ENCODE results near the gene ODF4.

- TF ChIP-seq EZH2 (IDR thresholded peaks at IDR 0.05) (no peak), CTCF (IDR thresholded peaks at IDR 0.05) (no peak)
Measured at GRCh38 chr17:8354236-8354635, 14.6 kb downstream of the ODF4 start.

Data from neural progenitor cell (in vitro differentiated cells).